LHCN-M2 (cell line): Measurements from ENCODE around the gene ATAD3B. TPM values are rescaled to one million over a fixed set of nuclear protein-coding genes. Genes with fewer than 3 reads are reported as not detected.

Experiments
- DNase-seq: peaks from one replicate; pipeline ENCODE4 v3.0.0-alpha.2; 2012; ENCODE audit warnings: low read depth
- total RNA-seq: library from RNA; depleted of rRNA; stranded (reverse); fragments of >200 nt; gene quantifications from 2 replicates; pipeline ENCODE4 v1.2.3, GENCODE V29; 2014; rRNA removed

The ATAD3B gene
- total RNA-seq, 1 experiment from 2014 or later = 38.7 TPM

GRCh38 chr1:1544544-1544943, 73.0 kb downstream of the ATAD3B start:
- DNase-seq = no peak

Other genes with a start within 250 kb of the ATAD3B start
- gene SDF4, start 239.8 kb upstream of the ATAD3B start, total RNA-seq = 142 and 150 TPM in 2 replicates
- gene B3GALT6, start 239.5 kb upstream of the ATAD3B start, total RNA-seq = 58.0 and 58.3 TPM in 2 replicates
- gene C1QTNF12, start 225.0 kb upstream of the ATAD3B start, total RNA-seq = 0.57 TPM in 1 of 2 replicates, not detected in the other
- gene UBE2J2, start 197.9 kb upstream of the ATAD3B start, total RNA-seq = 57.4 and 62.3 TPM in 2 replicates
- 1.5 and 4.1 TPM in 2 replicates for gene SCNN1D, start 191.3 kb upstream of the ATAD3B start, total RNA-seq
- gene ACAP3, start 163.8 kb upstream of the ATAD3B start, total RNA-seq = 71.0 and 76.4 TPM in 2 replicates
- gene PUSL1, start 163.2 kb upstream of the ATAD3B start, total RNA-seq = 31.8 and 34.3 TPM in 2 replicates
- 76.0 and 85.4 TPM in 2 replicates for gene INTS11, start 147.1 kb upstream of the ATAD3B start, total RNA-seq
- gene CPTP, start 147.0 kb upstream of the ATAD3B start, total RNA-seq = 27.7 and 28.9 TPM in 2 replicates
- 0.06 TPM in 1 of 2 replicates, not detected in the other for gene TAS1R3, start 140.5 kb upstream of the ATAD3B start, total RNA-seq
- gene DVL1, start 122.3 kb upstream of the ATAD3B start, total RNA-seq = 85.6 and 86.6 TPM in 2 replicates
- gene MXRA8, start 113.2 kb upstream of the ATAD3B start, total RNA-seq = 292 and 326 TPM in 2 replicates
- 226 and 234 TPM in 2 replicates for gene AURKAIP1, start 96.6 kb upstream of the ATAD3B start, total RNA-seq
- 118 and 127 TPM in 2 replicates for gene CCNL2, start 72.4 kb upstream of the ATAD3B start, total RNA-seq
- 126 and 134 TPM in 2 replicates for gene MRPL20, start 64.5 kb upstream of the ATAD3B start, total RNA-seq
- not detected in 2 replicates for gene ANKRD65, start 50.5 kb upstream of the ATAD3B start, total RNA-seq
- gene VWA1, start 36.1 kb upstream of the ATAD3B start, total RNA-seq = 1.1 TPM in 2 replicates
- gene ATAD3C, start 22.1 kb upstream of the ATAD3B start, total RNA-seq = not detected in 2 replicates
- 65.0 and 67.9 TPM in 2 replicates for gene ATAD3A, start 40.4 kb downstream of the ATAD3B start, total RNA-seq
- gene TMEM240, start 68.9 kb downstream of the ATAD3B start, total RNA-seq = 0.63 and 0.83 TPM in 2 replicates
- gene SSU72, start 103.1 kb downstream of the ATAD3B start, total RNA-seq = 72.5 and 80.6 TPM in 2 replicates
- 3.3 and 5.9 TPM in 2 replicates for gene FNDC10, start 128.4 kb downstream of the ATAD3B start, total RNA-seq
- gene MIB2, start 143.7 kb downstream of the ATAD3B start, total RNA-seq = 43.6 and 63.4 TPM in 2 replicates
- gene MMP23B, start 160.4 kb downstream of the ATAD3B start, total RNA-seq = 0.34 and 0.38 TPM in 2 replicates
- 14.2 and 19.6 TPM in 2 replicates for gene CDK11B, start 187.2 kb downstream of the ATAD3B start, total RNA-seq
- gene SLC35E2B, start 221.0 kb downstream of the ATAD3B start, total RNA-seq = 17.9 and 23.9 TPM in 2 replicates